SK-N-SH treated with all-trans-retinoic acid at 6 μM for 48 hours (cell line): ENCODE data around the gene TMEM59.

Experiments
- ATAC-seq: fragments of 200-7000 bp; cut with Tn5 transposase; 3 replicates; pipeline ENCODE4 v1.9.1; 2020; ENCODE audit warnings: mild to moderate bottlenecking, moderate library complexity
- ARNTL ChIP-seq: fragments of 450-650 bp; formaldehyde crosslinking; IDR thresholded peaks from 2 replicates; pipeline ENCODE4 v1.5.0; 2020; ENCODE audit warnings: low read depth, mild to moderate bottlenecking, moderate library complexity, borderline replicate concordance
- BACH2 ChIP-seq: fragments of 250-450 bp; sonication (Bioruptor Pico); IDR thresholded peaks from 2 replicates; pipeline ENCODE4 v1.9.0; 2021; ENCODE audit warnings: mild to moderate bottlenecking, borderline replicate concordance
- CSDC2 ChIP-seq: fragments of 250-450 bp; sonication (Bioruptor Pico); IDR thresholded peaks from 2 replicates; pipeline ENCODE4 v1.5.0; 2020; ENCODE audit warnings: mild to moderate bottlenecking, moderate library complexity
- ESRRG ChIP-seq: fragments of 250-450 bp; sonication (Bioruptor Pico); IDR thresholded peaks from 2 replicates; pipeline ENCODE4 v1.6.1; 2021; ENCODE audit warnings: mild to moderate bottlenecking
- GLIS3 ChIP-seq: fragments of 250-450 bp; sonication (Bioruptor Pico); IDR thresholded peaks from 2 replicates; pipeline ENCODE4 v1.5.0; 2020; ENCODE audit warnings: mild to moderate bottlenecking, moderate library complexity
- ISL1 ChIP-seq: fragments of 250-450 bp; sonication (Bioruptor Pico); IDR thresholded peaks from 2 replicates; pipeline ENCODE4 v2.1.2; 2022; ENCODE audit warnings: mild to moderate bottlenecking, moderate library complexity
- OSR1 ChIP-seq: fragments of 250-450 bp; sonication (Bioruptor Pico); IDR thresholded peaks from 2 replicates; pipeline ENCODE4 v1.8.0; 2022; ENCODE audit warnings: moderate library complexity, mild to moderate bottlenecking, inconsistent platforms
- PPARA ChIP-seq: fragments of 250-450 bp; sonication (Bioruptor Pico); IDR thresholded peaks from 2 replicates; pipeline ENCODE4 v1.5.0; 2020; ENCODE audit warnings: mild to moderate bottlenecking, borderline replicate concordance
- RARB ChIP-seq: fragments of 250-450 bp; sonication (Bioruptor Pico); IDR thresholded peaks from 2 replicates; pipeline ENCODE4 v1.8.0; 2021; ENCODE audit warnings: mild to moderate bottlenecking, moderate library complexity
- SNAI2 ChIP-seq: fragments of 250-450 bp; sonication (Bioruptor Pico); IDR thresholded peaks from 2 replicates; pipeline ENCODE4 v1.5.0; 2020; ENCODE audit warnings: mild to moderate bottlenecking, moderate library complexity
- TCF4 ChIP-seq: fragments of 250-450 bp; sonication (Bioruptor Pico); IDR thresholded peaks from 2 replicates; pipeline ENCODE4 v1.8.0; 2021; ENCODE audit warnings: mild to moderate bottlenecking, moderate library complexity, borderline replicate concordance
- TOX ChIP-seq: fragments of 250-450 bp; sonication (Bioruptor Pico); IDR thresholded peaks from 2 replicates; pipeline ENCODE4 v1.8.0; 2021; ENCODE audit warnings: mild to moderate bottlenecking, moderate library complexity, borderline replicate concordance
- ZC3H10 ChIP-seq: fragments of 250-450 bp; sonication (Bioruptor Pico); IDR thresholded peaks from 2 replicates; pipeline ENCODE4 v1.5.1; 2021; ENCODE audit warnings: mild to moderate bottlenecking, moderate library complexity
- ZFP3 ChIP-seq: fragments of 250-450 bp; sonication (Bioruptor Pico); IDR thresholded peaks from 2 replicates; pipeline ENCODE4 v1.5.0; 2020; ENCODE audit warnings: mild to moderate bottlenecking, moderate library complexity
- ZFP30 ChIP-seq: fragments of 450-650 bp; formaldehyde crosslinking; IDR thresholded peaks from 2 replicates; pipeline ENCODE4 v1.5.0; 2022; ENCODE audit warnings: mild to moderate bottlenecking, moderate library complexity
- ZNF565 ChIP-seq: fragments of 450-650 bp; formaldehyde crosslinking; conservative IDR thresholded peaks from 2 replicates; pipeline ENCODE4 v1.5.0; 2020; ENCODE audit warnings: low read depth, mild to moderate bottlenecking, moderate library complexity
- ZNF70 ChIP-seq: fragments of 450-650 bp; formaldehyde crosslinking; IDR thresholded peaks from 2 replicates; pipeline ENCODE4 v1.5.0; 2020; ENCODE audit warnings: mild to moderate bottlenecking, moderate library complexity
- ZNF8 ChIP-seq: fragments of 450-650 bp; formaldehyde crosslinking; IDR thresholded peaks from 2 replicates; pipeline ENCODE4 v1.5.0; 2020; ENCODE audit warnings: mild to moderate bottlenecking, moderate library complexity
- TF ChIP-seq, protein P1 (sequence below): fragments of 250-450 bp; sonication (Bioruptor Pico); IDR thresholded peaks from 2 replicates; pipeline ENCODE4 v1.5.1; 2021; ENCODE audit warnings: mild to moderate bottlenecking, moderate library complexity
- TF ChIP-seq, protein P2 (sequence below): fragments of 250-450 bp; sonication (Bioruptor Pico); IDR thresholded peaks from 2 replicates; pipeline ENCODE4 v1.8.0; 2021; ENCODE audit warnings: low read depth, mild to moderate bottlenecking, moderate library complexity, borderline replicate concordance
- TF ChIP-seq, protein P3 (sequence below): fragments of 250-450 bp; sonication (Bioruptor Pico); IDR thresholded peaks from 2 replicates; pipeline ENCODE4 v1.8.0; 2020; ENCODE audit warnings: mild to moderate bottlenecking, moderate library complexity, borderline replicate concordance
- TF ChIP-seq, protein P4 (sequence below): fragments of 250-450 bp; sonication (Bioruptor Pico); IDR thresholded peaks from 2 replicates; pipeline ENCODE4 v1.5.0; 2020; ENCODE audit warnings: mild to moderate bottlenecking, moderate library complexity
- TF ChIP-seq, protein P5 (sequence below): fragments of 250-450 bp; sonication (Bioruptor Pico); IDR thresholded peaks from 2 replicates; pipeline ENCODE4 v1.5.1; 2020; ENCODE audit warnings: low read depth, mild to moderate bottlenecking, moderate library complexity

TMEM59 gene

DNA sequence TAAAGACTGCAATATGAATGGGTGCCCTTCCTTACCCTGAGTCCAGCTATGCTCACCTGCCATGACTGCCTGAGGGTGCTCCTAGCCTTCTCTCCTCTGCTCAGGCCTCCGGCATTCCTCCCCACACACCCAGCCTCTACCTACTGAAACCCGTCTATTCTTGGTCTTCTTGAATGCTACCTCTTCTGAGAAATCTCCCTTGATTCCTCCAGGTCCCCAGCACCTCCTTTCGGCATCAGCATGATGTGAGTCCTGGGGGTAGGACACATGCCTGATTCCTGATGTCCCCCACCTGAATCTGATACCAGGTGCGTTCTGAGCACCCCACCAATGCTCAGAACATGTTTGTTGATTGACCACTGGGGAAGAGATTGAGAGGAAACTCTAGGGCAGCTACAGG lies 43.6 kb downstream of the TMEM59 start:
- TF ChIP-seq ISL1 (CRISPR knock-in tag) (no peak), ARNTL (CRISPR knock-in tag) (no peak), ESRRG (CRISPR knock-in tag) (no peak)
- TF ChIP-seq, protein P1, sequence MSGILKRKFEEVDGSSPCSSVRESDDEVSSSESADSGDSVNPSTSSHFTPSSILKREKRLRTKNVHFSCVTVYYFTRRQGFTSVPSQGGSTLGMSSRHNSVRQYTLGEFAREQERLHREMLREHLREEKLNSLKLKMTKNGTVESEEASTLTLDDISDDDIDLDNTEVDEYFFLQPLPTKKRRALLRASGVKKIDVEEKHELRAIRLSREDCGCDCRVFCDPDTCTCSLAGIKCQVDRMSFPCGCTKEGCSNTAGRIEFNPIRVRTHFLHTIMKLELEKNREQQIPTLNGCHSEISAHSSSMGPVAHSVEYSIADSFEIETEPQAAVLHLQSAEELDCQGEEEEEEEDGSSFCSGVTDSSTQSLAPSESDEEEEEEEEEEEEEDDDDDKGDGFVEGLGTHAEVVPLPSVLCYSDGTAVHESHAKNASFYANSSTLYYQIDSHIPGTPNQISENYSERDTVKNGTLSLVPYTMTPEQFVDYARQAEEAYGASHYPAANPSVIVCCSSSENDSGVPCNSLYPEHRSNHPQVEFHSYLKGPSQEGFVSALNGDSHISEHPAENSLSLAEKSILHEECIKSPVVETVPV (CRISPR knock-in tag) = no peak
- no peak for ATAC-seq

DNA sequence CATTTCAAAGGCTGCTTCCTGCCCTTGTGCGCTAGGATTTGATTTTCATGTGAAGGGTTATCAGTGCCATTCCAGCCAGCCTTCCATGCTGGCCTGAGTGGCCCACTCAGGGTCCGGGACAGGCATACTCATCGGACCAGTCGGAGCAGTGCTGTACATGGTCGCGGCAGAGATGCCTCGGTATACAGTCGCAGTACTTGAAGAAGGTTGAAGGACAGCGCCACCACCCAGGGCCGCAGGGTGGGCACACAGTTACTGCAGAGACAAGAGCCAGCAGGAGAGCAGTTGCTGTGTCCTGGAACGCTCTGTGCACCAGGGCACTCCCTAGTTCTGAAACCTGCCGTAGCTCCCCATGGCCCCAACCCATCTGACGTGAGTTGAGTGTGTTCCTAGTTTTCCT lies 44.1 kb downstream of the TMEM59 start:
- TF ChIP-seq, protein P2, sequence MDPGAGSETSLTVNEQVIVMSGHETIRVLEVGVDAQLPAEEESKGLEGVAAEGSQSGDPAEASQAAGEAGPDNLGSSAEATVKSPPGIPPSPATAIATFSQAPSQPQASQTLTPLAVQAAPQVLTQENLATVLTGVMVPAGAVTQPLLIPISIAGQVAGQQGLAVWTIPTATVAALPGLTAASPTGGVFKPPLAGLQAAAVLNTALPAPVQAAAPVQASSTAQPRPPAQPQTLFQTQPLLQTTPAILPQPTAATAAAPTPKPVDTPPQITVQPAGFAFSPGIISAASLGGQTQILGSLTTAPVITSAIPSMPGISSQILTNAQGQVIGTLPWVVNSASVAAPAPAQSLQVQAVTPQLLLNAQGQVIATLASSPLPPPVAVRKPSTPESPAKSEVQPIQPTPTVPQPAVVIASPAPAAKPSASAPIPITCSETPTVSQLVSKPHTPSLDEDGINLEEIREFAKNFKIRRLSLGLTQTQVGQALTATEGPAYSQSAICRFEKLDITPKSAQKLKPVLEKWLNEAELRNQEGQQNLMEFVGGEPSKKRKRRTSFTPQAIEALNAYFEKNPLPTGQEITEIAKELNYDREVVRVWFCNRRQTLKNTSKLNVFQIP (CRISPR knock-in tag) = no peak
- TF ChIP-seq SNAI2 (no peak), RARB (no peak), ZFP3 (CRISPR knock-in tag) (no peak), CSDC2 (no peak), PPARA (CRISPR knock-in tag) (no peak), BACH2 (CRISPR knock-in tag) (no peak), ZNF8 (no peak), ZNF565 (CRISPR knock-in tag) (no peak), ZC3H10 (CRISPR knock-in tag) (no peak), ZFP30 (CRISPR knock-in tag) (no peak), ARNTL (CRISPR knock-in tag) (no peak), OSR1 (CRISPR knock-in tag) (no peak), ZNF70 (CRISPR knock-in tag) (no peak), ISL1 (CRISPR knock-in tag) (no peak), TCF4 (CRISPR knock-in tag) (no peak), ESRRG (CRISPR knock-in tag) (no peak), GLIS3 (CRISPR knock-in tag) (no peak)
- TF ChIP-seq, protein P1 (CRISPR knock-in tag) = no peak
- TF ChIP-seq, protein P3, sequence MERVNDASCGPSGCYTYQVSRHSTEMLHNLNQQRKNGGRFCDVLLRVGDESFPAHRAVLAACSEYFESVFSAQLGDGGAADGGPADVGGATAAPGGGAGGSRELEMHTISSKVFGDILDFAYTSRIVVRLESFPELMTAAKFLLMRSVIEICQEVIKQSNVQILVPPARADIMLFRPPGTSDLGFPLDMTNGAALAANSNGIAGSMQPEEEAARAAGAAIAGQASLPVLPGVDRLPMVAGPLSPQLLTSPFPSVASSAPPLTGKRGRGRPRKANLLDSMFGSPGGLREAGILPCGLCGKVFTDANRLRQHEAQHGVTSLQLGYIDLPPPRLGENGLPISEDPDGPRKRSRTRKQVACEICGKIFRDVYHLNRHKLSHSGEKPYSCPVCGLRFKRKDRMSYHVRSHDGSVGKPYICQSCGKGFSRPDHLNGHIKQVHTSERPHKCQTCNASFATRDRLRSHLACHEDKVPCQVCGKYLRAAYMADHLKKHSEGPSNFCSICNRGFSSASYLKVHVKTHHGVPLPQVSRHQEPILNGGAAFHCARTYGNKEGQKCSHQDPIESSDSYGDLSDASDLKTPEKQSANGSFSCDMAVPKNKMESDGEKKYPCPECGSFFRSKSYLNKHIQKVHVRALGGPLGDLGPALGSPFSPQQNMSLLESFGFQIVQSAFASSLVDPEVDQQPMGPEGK = no peak
- ATAC-seq = no peak

DNA sequence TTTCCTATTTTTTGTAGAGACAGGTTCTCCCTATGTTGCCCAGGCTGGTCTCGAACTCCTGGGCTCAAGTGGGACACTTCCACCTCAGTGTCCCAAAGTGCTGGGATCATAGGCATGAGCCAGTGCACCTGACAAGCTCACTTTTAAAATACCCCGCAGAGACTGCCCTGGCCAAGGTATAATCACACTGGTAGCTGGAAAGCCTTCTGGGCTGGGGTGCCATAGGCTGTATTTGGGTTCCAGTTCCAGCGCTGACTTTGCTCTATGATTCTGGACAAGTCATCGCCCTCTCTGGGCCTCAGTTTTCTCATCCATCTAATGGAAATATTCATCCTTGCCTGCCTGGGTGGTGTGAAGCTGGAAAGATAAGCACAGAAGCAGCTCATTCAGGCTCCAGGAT lies 45.4 kb downstream of the TMEM59 start:
- TF ChIP-seq TOX (no peak), GLIS3 (CRISPR knock-in tag) (no peak), ZFP3 (CRISPR knock-in tag) (no peak)
- ATAC-seq = no peak

DNA sequence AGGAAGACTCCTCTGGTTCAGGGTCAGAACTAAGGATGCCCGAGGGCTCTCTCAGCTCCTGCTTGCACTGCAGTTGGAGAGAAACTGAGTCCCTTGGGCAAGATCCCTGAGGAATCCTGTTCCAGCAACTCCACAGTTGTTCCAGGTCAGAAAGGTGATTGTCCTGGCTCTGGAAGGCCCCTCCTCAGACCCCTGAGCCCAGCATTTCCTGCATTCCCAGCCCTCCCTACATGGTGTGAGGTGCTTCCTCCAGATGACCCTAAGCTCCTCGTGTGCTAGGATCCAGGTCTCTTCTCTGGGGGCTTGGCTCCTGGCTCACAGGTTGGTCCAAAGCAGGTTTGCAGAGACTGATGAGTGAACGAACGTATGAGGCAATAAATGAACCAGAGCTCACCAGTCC lies 46.5 kb downstream of the TMEM59 start:
- ATAC-seq = no peak
- TF ChIP-seq, protein P1 (CRISPR knock-in tag) = no peak
- no peak for TF ChIP-seq ZNF70 (CRISPR knock-in tag)
- TF ChIP-seq ISL1 (CRISPR knock-in tag) = no peak
- TF ChIP-seq PPARA (CRISPR knock-in tag) = no peak
- TF ChIP-seq GLIS3 (CRISPR knock-in tag) = no peak
- no peak for TF ChIP-seq TOX
- TF ChIP-seq ZFP3 (CRISPR knock-in tag) = no peak
- no peak for TF ChIP-seq ARNTL (CRISPR knock-in tag)
- no peak for TF ChIP-seq SNAI2
- TF ChIP-seq BACH2 (CRISPR knock-in tag) = no peak
- no peak for TF ChIP-seq CSDC2
- TF ChIP-seq, protein P4, sequence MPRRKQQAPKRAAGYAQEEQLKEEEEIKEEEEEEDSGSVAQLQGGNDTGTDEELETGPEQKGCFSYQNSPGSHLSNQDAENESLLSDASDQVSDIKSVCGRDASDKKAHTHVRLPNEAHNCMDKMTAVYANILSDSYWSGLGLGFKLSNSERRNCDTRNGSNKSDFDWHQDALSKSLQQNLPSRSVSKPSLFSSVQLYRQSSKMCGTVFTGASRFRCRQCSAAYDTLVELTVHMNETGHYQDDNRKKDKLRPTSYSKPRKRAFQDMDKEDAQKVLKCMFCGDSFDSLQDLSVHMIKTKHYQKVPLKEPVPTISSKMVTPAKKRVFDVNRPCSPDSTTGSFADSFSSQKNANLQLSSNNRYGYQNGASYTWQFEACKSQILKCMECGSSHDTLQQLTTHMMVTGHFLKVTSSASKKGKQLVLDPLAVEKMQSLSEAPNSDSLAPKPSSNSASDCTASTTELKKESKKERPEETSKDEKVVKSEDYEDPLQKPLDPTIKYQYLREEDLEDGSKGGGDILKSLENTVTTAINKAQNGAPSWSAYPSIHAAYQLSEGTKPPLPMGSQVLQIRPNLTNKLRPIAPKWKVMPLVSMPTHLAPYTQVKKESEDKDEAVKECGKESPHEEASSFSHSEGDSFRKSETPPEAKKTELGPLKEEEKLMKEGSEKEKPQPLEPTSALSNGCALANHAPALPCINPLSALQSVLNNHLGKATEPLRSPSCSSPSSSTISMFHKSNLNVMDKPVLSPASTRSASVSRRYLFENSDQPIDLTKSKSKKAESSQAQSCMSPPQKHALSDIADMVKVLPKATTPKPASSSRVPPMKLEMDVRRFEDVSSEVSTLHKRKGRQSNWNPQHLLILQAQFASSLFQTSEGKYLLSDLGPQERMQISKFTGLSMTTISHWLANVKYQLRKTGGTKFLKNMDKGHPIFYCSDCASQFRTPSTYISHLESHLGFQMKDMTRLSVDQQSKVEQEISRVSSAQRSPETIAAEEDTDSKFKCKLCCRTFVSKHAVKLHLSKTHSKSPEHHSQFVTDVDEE (CRISPR knock-in tag) = no peak
- TF ChIP-seq, protein P5, sequence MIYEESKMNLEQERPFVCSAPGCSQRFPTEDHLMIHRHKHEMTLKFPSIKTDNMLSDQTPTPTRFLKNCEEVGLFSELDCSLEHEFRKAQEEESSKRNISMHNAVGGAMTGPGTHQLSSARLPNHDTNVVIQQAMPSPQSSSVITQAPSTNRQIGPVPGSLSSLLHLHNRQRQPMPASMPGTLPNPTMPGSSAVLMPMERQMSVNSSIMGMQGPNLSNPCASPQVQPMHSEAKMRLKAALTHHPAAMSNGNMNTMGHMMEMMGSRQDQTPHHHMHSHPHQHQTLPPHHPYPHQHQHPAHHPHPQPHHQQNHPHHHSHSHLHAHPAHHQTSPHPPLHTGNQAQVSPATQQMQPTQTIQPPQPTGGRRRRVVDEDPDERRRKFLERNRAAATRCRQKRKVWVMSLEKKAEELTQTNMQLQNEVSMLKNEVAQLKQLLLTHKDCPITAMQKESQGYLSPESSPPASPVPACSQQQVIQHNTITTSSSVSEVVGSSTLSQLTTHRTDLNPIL (CRISPR knock-in tag) = no peak
